ENCODE results near the gene ZNF500. TPM values are rescaled to one million over a fixed set of nuclear protein-coding genes. Genes with fewer than 3 reads are reported as not detected.

ZNF500 gene
- total RNA-seq, 1 experiment from 2014 or later = 18.3 TPM

GRCh38 chr16:4706871-4707270 lies 60.1 kb downstream of the ZNF500 start:
- H3K27ac ChIP-seq (ENCODE audit: insufficient read length, low read depth, low read length) = no peak overlapping the region
- H3K27ac Mint-ChIP-seq = peak overlapping the region; percentile 6 to 50 (median 32); a peak in 4 of 7 replicates
- H2BK20ac ChIP-seq (ENCODE audit: low read depth, low read length, poor library complexity, severe bottlenecking) = no peak overlapping the region

More at GRCh38 chr16:4706871-4707270, 60.1 kb downstream of the ZNF500 start:
- H3K79me2 ChIP-seq (ENCODE audit: insufficient read depth, low read length) = no peaks in the 10 kb centered on the region
- H3K4me1 Mint-ChIP-seq = no peaks in the 10 kb centered on the region
- no peaks in the 10 kb centered on the region for H3K23me2 ChIP-seq (ENCODE audit: insufficient read length, low read depth, low read length, poor library complexity, severe bottlenecking)
- no peak overlapping the region for H2BK12ac ChIP-seq (ENCODE audit: insufficient read length, low read depth, low read length)
- no peak overlapping the region for H3K56ac ChIP-seq (ENCODE audit: insufficient read length, low read depth, low read length)
- H3K14ac ChIP-seq (ENCODE audit: insufficient read depth, low read length) = no peak overlapping the region
- no peak overlapping the region for H3K9ac ChIP-seq (ENCODE audit: extremely low read depth, insufficient read length, low read length)
- H4K91ac ChIP-seq (ENCODE audit: insufficient read length, low read depth, low read length) = no peak overlapping the region
- H3K4me1 ChIP-seq (ENCODE audit: insufficient read depth, low read length) = no peaks in the 10 kb centered on the region
- H3K36me3 Mint-ChIP-seq (ENCODE audit: insufficient read depth in 1 of 3, low read depth in 3 of 3) = peaks cover 11 to 54% (median 48%) of the 10 kb centered on the region in 3 experiments; a peak in 5 of 7 replicates
- H3K9me3 Mint-ChIP-seq = no peaks in the 10 kb centered on the region
- no peak for TF ChIP-seq CTCF (conservative IDR thresholded peaks at IDR 0.05)
- H2BK15ac ChIP-seq (ENCODE audit: low read depth, low read length) = no peak overlapping the region
- H4K5ac ChIP-seq (ENCODE audit: insufficient read length, low read depth, low read length) = no peak overlapping the region
- no peaks in the 10 kb centered on the region for H3K27me3 Mint-ChIP-seq (ENCODE audit: low read depth)
- no peak overlapping the region for H2AK5ac ChIP-seq (ENCODE audit: insufficient read length, low read length)
- no peaks in the 10 kb centered on the region for H4K20me1 ChIP-seq (ENCODE audit: control insufficient read depth, insufficient read depth, insufficient read length)
- no peak overlapping the region for H2BK5ac ChIP-seq (ENCODE audit: insufficient read length, low read length)
- no peak overlapping the region for H3T11ph ChIP-seq (ENCODE audit: low read length)
- no peak overlapping the region for H3K23ac ChIP-seq (ENCODE audit: insufficient read length, low read depth, low read length)
- WGBS (ENCODE audit: extremely low coverage, insufficient read length, low lambda C conversion rate) = no CpG with 5 or more reads among the region's 7 CpGs
- no peak overlapping the region for H3K18ac ChIP-seq (ENCODE audit: insufficient read length, low read depth, low read length)
- no peak overlapping the region for H4K8ac ChIP-seq (replicated peaks; ENCODE audit: insufficient read length, low read depth, low read length)
- no peak overlapping the region for H2BK120ac ChIP-seq (ENCODE audit: low read depth, low read length, poor library complexity, severe bottlenecking)
- H3K79me1 ChIP-seq (ENCODE audit: insufficient read depth, low read depth, low read length, poor library complexity, severe bottlenecking) = no peaks in the 10 kb centered on the region
- no peak overlapping the region for H3K4me3 Mint-ChIP-seq
- H3K4me2 ChIP-seq (ENCODE audit: insufficient read depth, insufficient read length, low read length) = no peak overlapping the region
- DNase-seq = no peak
- no peaks in the 10 kb centered on the region for H3K27me3 ChIP-seq (ENCODE audit: insufficient read depth, low read length)
- no peaks in the 10 kb centered on the region for H3K9me3 ChIP-seq (ENCODE audit: control insufficient read depth, low read depth, low read length)
- no peak overlapping the region for H3K4ac ChIP-seq (ENCODE audit: low read depth, low read length)
- H2AFZ ChIP-seq (ENCODE audit: low read length) = no peak overlapping the region

Measured in H9 (cell line).